SH-SY5Y (cell line): ENCODE data around the gene SPATA21.

Experiments used
- GATA2 ChIP-seq: IDR thresholded peaks from 2 replicates; pipeline ENCODE4 v1.6.1; 2011; ENCODE audit warnings: mild to moderate bottlenecking, low read depth, low read length
- GATA3 ChIP-seq: IDR thresholded peaks from 2 replicates; pipeline ENCODE4 v1.6.1; 2011; ENCODE audit warnings: low read depth, mild to moderate bottlenecking, low read length, moderate library complexity

- TF ChIP-seq GATA3 (no peak), GATA2 (no peak)
These were observed 5.0 kb upstream of the SPATA21 start for GRCh38 chr1:16442265-16442664.
